Right atrium auricular region (tissue), 2 donors: Measurements from ENCODE around the gene RNFT2. TPM values are rescaled to one million over a fixed set of nuclear protein-coding genes. Genes with fewer than 3 reads are reported as not detected.
A peak's percentile ranks its signal among the peaks of the same experiment; 100 is the strongest.

Source experiments
- DNase-seq: peaks from one replicate; pipeline ENCODE4 v3.0.0-alpha.2; 2019; ENCODE audit warnings: low spot score
- H3K27ac ChIP-seq, 2 donors: fragments of 200-600 bp; sonication (generic); 1 replicate in 1 of 2; 2 replicates in 1 of 2; pipeline ENCODE4 v1.5.1; 2016 to 2019
- H3K27me3 ChIP-seq, 2 donors: fragments of 200-600 bp; sonication (generic); one replicate each; pipeline versions ENCODE4 v1.5.1 to v1.6.0; 2017 to 2019
- H3K36me3 ChIP-seq: fragments of 200-600 bp; sonication (generic); one replicate; pipeline ENCODE4 v1.5.1; 2016
- H3K4me1 ChIP-seq, 2 donors: fragments of 200-600 bp; sonication (generic); one replicate each; pipeline versions ENCODE4 v1.5.1 to v1.6.0; 2017 to 2019
- H3K4me3 ChIP-seq, 2 donors: fragments of 200-600 bp; sonication (generic); 1 replicate in 1 of 2; 2 replicates in 1 of 2; pipeline ENCODE4 v1.5.1; 2017 to 2019; ENCODE audit warnings: mild to moderate bottlenecking in 1 of 2, moderate library complexity in 1 of 2
- H3K9me3 ChIP-seq, 2 donors: fragments of 200-600 bp; sonication (generic); one replicate each; pipeline ENCODE4 v1.5.1; 2019
- total RNA-seq, 2 donors: library from RNA; depleted of rRNA; stranded (reverse); fragments of >200 nt; gene quantifications; one replicate each; pipeline ENCODE4 v1.1.0, GENCODE V29; 2016
- TF ChIP-seq, protein P1 (sequence below), 2 donors: fragments of 200-600 bp; sonication (generic); IDR thresholded peaks; one replicate each; pipeline ENCODE4 v1.5.1; 2019; ENCODE audit warnings: antibody characterized with exemption in 2 of 2

Gene RNFT2
- total RNA-seq, 2 donors from 2014 or later: 0.89 to 1.1 TPM

DNA sequence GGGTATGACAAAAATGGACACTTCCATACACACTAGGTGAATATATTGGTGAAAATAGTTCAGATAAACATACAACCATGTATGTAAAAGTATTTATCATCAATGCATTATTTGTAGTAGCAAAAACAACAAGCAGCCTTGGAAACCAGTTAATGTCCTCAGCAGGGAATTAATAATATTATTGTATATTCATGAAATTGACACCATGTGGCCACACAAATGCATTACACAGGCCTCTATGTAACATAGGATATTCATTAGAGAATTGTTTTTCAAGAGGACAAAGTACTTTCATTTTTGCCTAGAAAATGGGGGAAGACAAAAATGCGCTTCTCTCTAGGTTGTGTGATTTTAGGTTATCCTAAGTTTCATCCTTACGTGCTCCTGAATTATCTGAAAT lies 24.6 kb upstream of the RNFT2 start:
- TF ChIP-seq, protein P1, sequence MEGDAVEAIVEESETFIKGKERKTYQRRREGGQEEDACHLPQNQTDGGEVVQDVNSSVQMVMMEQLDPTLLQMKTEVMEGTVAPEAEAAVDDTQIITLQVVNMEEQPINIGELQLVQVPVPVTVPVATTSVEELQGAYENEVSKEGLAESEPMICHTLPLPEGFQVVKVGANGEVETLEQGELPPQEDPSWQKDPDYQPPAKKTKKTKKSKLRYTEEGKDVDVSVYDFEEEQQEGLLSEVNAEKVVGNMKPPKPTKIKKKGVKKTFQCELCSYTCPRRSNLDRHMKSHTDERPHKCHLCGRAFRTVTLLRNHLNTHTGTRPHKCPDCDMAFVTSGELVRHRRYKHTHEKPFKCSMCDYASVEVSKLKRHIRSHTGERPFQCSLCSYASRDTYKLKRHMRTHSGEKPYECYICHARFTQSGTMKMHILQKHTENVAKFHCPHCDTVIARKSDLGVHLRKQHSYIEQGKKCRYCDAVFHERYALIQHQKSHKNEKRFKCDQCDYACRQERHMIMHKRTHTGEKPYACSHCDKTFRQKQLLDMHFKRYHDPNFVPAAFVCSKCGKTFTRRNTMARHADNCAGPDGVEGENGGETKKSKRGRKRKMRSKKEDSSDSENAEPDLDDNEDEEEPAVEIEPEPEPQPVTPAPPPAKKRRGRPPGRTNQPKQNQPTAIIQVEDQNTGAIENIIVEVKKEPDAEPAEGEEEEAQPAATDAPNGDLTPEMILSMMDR (IDR thresholded peaks at IDR 0.05): no peak
- DNase-seq: no peak
- no peak overlapping the region for H3K4me3 ChIP-seq

DNA sequence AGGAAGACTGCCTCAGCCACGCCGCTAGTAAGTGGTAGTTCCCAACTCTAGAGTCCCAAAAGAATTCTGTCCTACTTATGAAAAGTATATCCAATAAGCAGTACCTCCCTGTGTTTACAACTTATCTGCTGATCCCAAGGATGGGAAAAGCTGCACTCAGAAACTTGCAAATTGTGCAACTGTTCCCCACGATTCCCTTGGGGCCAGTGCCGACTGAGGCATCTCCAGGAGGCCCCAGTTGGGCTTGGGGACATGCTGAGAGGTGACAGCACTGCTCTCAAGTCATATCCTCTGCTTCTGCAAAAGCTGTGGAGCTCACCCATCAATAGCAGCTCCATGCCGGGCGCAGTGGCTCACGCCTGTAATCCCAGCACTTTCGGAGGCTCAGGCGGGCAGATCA lies 23.9 kb upstream of the RNFT2 start:
- H3K36me3 ChIP-seq: no peaks in the 10 kb centered on the region
- TF ChIP-seq, protein P1 (IDR thresholded peaks at IDR 0.05): no peak
- no peaks in the 10 kb centered on the region for H3K27me3 ChIP-seq
- H3K4me3 ChIP-seq: no peak overlapping the region
- no peak for DNase-seq
- H3K4me1 ChIP-seq: peaks cover 0 to 19% of the 10 kb centered on the region in 2 donors
- H3K9me3 ChIP-seq: no peaks in the 10 kb centered on the region
- no peak overlapping the region for H3K27ac ChIP-seq

More for the DNA sequence above, 24.6 kb upstream of the RNFT2 start:
- peaks cover 0 to 19% of the 10 kb centered on the region in 2 donors for H3K4me1 ChIP-seq
- H3K9me3 ChIP-seq: no peaks in the 10 kb centered on the region
- no peaks in the 10 kb centered on the region for H3K36me3 ChIP-seq
- H3K27me3 ChIP-seq: no peaks in the 10 kb centered on the region
- H3K27ac ChIP-seq: no peak overlapping the region

DNA sequence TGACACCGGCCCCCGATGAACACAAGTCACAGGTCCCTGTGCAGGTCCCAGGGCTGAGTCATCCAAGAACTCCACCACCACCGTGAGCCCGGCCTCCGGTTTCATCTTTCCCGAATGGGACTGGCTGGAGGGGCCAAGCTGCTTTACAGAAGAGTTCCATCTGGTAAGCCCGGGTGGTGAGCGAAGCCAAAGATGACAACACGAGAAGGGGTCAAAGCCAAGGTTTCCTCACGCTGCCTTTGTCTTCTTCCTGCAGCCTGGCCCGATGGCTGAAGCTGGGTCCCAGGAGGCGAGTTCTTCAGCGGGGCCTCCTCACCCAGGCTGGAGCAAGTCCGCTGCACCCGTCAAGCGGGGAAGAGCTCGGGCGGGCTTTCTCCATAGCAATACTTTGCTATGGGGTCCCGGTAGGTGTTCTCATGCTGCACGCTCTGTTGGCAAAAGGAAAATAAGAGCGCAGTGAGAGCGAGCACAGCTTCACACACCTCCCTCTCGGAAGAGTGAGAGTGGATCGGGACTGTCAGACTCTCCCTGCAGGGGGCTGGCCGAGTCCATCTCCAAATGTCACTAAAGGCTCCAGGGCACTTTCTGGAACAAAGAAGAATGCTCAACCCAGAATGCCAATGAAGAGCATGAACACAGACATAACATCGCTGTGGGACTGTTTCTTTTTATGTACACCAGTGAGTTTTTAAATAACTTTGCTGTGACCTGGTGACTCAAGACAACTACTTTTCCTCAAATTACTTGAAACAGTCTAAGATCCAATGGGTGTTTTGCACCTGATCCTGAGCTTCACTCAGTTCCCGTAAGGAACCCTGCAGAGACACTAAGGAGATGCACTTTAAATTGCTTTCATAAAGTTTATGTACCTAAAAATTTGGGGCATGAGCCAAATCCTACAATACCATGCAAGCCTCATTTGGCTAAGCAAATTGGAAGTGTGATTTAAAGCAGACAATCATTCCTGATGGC lies 20.4 kb upstream of the RNFT2 start:
- Histone ChIP-seq H3K27me3 (no peaks in the 10 kb centered on the region), H3K27ac (peak overlapping the region in 1 of 2 donors; percentile 44), H3K4me1 (peaks cover 0 to 24% of the 10 kb centered on the region in 2 donors), H3K9me3 (no peaks in the 10 kb centered on the region), H3K36me3 (peaks cover 12% of the 10 kb centered on the region), H3K4me3 (peak overlapping the region in 1 of 2 donors; percentile 7)
- TF ChIP-seq, protein P1 (IDR thresholded peaks at IDR 0.05): no peak
- peak; percentile 91 for DNase-seq

DNA sequence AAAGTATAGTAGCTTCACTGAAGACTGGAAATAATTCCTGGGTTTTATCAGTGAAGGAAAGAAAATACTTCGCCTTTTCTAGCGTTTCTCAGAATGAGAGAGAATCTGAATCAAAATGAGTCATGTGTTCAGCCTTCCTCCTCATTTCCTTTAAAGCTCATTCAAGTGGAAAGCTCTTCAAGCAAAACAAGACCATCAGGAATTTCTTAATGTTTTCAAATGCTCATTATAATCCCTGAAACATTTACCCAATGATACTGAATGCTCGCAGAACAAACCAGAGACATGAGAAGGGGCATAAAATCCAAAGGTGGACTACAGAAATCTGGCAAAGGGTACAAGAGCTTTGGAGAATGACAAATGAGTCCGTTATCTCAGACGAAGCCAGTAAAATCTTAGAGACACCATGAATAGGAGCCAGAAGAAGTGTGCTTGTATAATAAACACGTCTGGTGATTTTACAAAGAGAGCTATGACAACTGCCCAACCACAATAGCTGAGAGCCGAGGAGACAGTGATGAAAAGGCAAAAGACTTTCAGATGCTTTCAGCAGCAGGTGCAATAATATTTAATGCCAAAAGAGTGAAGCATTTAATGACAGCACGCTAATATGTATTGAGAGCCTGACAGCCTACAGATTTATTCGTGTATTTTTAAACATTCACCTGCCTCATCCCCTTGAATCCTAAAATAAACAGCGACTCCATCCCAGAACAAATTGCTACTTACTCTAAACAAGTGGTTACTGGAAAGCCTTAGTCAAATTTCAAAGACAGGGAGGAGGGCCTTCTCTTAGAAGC lies 19.3 kb upstream of the RNFT2 start:
- Histone ChIP-seq H3K27ac (peak overlapping the region in 1 of 2 donors; percentile 44), H3K27me3 (no peaks in the 10 kb centered on the region), H3K9me3 (no peaks in the 10 kb centered on the region), H3K4me3 (no peak overlapping the region), H3K36me3 (peaks cover 12% of the 10 kb centered on the region), H3K4me1 (peaks cover 0 to 24% of the 10 kb centered on the region in 2 donors)
- DNase-seq: no peak
- TF ChIP-seq, protein P1 (IDR thresholded peaks at IDR 0.05): no peak

DNA sequence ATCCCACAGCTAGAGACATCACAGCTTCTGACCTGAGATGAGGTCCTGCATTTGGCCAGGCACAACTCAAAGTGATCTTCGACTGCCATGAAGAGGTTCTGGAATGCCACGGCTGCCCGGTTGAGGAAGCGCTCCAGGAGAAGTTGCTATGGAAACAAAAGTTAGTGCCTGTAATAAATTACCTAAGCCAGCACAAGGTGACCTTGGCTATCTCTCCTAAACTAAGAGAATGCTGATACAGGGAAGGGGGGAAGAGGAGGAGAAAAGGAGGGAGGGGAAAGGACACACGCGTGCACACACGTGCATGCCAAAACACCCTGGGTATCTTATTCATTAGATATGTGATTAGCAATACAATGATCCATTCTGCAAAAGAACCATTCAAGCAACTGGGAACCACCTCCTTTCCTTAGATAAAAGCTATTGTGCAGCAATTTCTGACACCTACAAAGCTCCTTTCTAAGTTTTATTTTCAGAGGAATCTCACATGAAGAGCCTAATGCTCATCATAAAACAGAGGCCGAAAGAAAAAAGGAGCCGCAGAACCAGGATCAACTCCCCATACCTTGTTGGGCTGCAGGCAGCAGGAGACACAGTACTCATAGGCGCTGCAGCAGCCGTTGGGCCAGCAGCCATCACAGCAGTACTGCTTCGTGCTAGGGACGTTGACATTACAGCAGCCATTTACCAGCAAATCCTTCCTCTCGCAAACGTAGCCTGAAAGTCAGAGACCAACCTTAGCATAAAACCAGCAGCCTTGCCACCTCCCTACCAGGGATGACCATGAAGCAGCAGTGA lies 18.2 kb upstream of the RNFT2 start:
- peaks cover 12% of the 10 kb centered on the region for H3K36me3 ChIP-seq
- H3K9me3 ChIP-seq: no peaks in the 10 kb centered on the region
- H3K4me1 ChIP-seq: peaks cover 0 to 24% of the 10 kb centered on the region in 2 donors
- no peak overlapping the region for H3K27ac ChIP-seq
- DNase-seq: no peak
- TF ChIP-seq, protein P1 (IDR thresholded peaks at IDR 0.05): no peak
- no peak overlapping the region for H3K4me3 ChIP-seq
- H3K27me3 ChIP-seq: no peaks in the 10 kb centered on the region
